Left colon (tissue), 2 donors: Measurements from ENCODE around the gene UBE2C. TPM values are rescaled to one million over a fixed set of nuclear protein-coding genes. Genes with fewer than 3 reads are reported as not detected.

Source experiments
- ATAC-seq: fragments of 200-7000 bp; cut with Tn5 transposase; one replicate; pipeline ENCODE4 v1.9.1; 2020; ENCODE audit warnings: mild to moderate bottlenecking, moderate library complexity
- DNase-seq, 2 donors: peaks; one replicate each; pipeline ENCODE4 v3.0.0-alpha.2; 2020
- intact Hi-C, 2 donors: fragments of 100-400 bp; cut with DNase I in 1 of 2; cut with micrococcal nuclease in 1 of 2; formaldehyde crosslinking; loops; one replicate each; pipeline versions ENCODE4 v1.11.2 to v1.14.0; 2022; cut with DNase I, micrococcal nuclease
- total RNA-seq, 2 donors: library from RNA; stranded (reverse); fragmentation: NEBNext Ultra II Directional; extraction: Animal tissue kit (Norgen Biotek cat#: 25700); gene quantifications; one replicate each; pipeline ENCODE4 v1.2.1, GENCODE V29; 2021
- donor health status: DM: no; HTN: no; CAD: no.
- donor health status: DM: yes; HTN: yes; CAD: no.

The UBE2C gene
- total RNA-seq, 2 donors from 2014 or later: 6.8 to 22.3 TPM

GRCh38 chr20:45848421-45848820 lies 36.0 kb downstream of the UBE2C start:
- DNase-seq (no peak), ATAC-seq (no peak)
- intact Hi-C loops: no loop called here

GRCh38 chr20:45848969-45849582 lies 36.6 kb downstream of the UBE2C start:
- no peak for DNase-seq
- no peak for ATAC-seq
- intact Hi-C loops: no loop called here

DNA sequence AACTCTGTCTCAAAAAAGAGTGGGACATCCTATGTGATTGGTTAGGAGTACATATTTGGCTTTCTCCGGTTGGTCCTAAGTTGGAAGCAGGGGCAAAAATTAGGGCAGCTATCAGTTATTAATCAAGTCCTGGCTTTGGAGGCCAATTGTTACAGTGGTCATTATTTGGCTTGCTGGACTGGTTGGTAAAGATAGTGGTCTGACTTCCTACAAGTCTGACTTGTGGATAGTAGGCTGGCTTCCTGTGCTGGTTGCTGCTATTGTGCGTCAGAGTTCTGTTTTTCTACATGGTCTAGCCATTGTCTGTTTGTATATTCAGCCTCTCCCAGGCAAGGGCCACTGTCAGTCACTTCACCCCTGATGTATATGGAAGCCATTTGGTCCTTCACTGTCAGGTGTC lies 37.8 kb downstream of the UBE2C start:
- no peak for DNase-seq
- intact Hi-C loops: no loop called here
- ATAC-seq: no peak

GRCh38 chr20:45850926-45851325 lies 38.5 kb downstream of the UBE2C start:
- intact Hi-C loops: no loop called here
- DNase-seq (no peak), ATAC-seq (no peak)

DNA sequence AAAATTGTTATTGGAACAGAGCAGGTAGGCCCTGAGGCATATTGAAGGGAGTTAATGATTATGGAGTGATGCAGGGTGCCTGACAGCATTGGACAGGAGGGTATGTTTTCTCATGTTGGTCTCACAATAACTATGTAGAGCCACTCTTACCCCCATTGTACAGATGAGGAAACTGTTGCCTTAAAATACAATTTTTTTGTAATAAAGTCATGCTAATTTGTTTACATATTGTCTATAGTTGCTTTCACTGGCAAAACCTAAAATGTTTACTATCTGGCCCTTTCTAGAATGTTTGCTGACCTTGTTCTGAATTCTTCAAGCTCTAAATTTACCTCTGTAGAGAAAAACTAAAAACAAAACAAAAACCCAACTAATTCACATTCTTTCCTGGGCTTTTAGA lies 39.1 kb downstream of the UBE2C start:
- ATAC-seq: no peak
- intact Hi-C loops: no loop called here
- no peak for DNase-seq

GRCh38 chr20:45852326-45852725 lies 39.9 kb downstream of the UBE2C start:
- DNase-seq (no peak), ATAC-seq (no peak)
- intact Hi-C loops: no loop called here

- no peak for ATAC-seq
- intact Hi-C loops: no loop called here
Measured at GRCh38 chr20:45853484-45853883, 41.0 kb downstream of the UBE2C start.

GRCh38 chr20:45857114-45857881 lies 44.9 kb downstream of the UBE2C start, which contains the start of the genes ACOT8 and ZSWIM3:
TSS of gene ACOT8 (minus strand) at chr20:45857392. CDS start at chr20:45857315, 77 bp downstream.
TSS of gene ZSWIM3 (plus strand) at chr20:45857614. CDS start at chr20:45857826, 212 bp downstream.
- intact Hi-C loops: no loop called here
- peak; percentile 91 for ATAC-seq
- DNase-seq: peak; percentile 93 to 99

More at GRCh38 chr20:45853484-45853883, 41.0 kb downstream of the UBE2C start:
- DNase-seq: no peak

DNA sequence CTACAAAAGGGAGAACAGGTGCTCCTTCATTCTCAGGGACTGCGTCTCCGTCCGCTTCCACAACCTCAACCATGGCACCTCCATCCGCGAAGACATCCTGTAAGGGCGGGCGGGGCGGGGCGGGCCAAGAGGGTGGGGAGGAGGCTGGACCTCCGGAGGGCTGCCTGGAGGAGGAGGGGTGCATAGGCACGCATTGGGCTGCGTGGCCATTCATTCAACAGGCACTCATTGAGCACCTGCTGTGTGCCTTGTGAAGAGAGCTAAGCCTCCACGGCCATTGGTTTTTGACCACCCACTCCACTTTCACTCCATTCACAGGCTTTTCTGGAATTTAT lies 45.4 kb downstream of the UBE2C start:
- DNase-seq: peak in 1 of 2 donors; percentile 40
- peak; percentile 16 for ATAC-seq
- intact Hi-C loops: no loop called here

DNA sequence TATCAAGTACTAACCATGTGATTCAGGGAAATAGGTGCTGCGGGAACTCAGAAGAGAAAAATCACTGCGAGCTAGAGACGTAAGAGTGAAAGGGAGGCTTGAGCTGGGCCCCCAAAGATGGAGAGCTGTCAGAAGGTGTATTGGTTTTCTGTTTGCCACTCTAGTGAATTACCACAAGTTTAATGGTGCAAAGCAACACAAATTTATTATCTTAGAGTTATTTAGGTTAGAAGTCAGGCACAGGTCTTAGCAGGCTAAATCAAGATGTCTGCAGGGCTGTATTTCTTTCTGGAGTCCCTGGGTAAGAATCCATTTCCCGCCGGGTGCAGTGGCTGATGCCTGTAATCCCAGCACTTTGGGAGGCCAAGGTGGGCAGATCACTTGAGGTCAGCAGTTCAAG lies 47.5 kb downstream of the UBE2C start:
- no peak for ATAC-seq
- intact Hi-C loops: no loop called here
- DNase-seq: no peak

GRCh38 chr20:45860560-45861220 lies 48.2 kb downstream of the UBE2C start:
- DNase-seq (no peak), ATAC-seq (no peak)
- intact Hi-C loops: no loop called here

- peak in 1 of 2 donors; percentile 32 for DNase-seq
- intact Hi-C loops: no loop called here
- ATAC-seq: peak; percentile 26
Measured at GRCh38 chr20:45861221-45862075, 49.0 kb downstream of the UBE2C start.

DNA sequence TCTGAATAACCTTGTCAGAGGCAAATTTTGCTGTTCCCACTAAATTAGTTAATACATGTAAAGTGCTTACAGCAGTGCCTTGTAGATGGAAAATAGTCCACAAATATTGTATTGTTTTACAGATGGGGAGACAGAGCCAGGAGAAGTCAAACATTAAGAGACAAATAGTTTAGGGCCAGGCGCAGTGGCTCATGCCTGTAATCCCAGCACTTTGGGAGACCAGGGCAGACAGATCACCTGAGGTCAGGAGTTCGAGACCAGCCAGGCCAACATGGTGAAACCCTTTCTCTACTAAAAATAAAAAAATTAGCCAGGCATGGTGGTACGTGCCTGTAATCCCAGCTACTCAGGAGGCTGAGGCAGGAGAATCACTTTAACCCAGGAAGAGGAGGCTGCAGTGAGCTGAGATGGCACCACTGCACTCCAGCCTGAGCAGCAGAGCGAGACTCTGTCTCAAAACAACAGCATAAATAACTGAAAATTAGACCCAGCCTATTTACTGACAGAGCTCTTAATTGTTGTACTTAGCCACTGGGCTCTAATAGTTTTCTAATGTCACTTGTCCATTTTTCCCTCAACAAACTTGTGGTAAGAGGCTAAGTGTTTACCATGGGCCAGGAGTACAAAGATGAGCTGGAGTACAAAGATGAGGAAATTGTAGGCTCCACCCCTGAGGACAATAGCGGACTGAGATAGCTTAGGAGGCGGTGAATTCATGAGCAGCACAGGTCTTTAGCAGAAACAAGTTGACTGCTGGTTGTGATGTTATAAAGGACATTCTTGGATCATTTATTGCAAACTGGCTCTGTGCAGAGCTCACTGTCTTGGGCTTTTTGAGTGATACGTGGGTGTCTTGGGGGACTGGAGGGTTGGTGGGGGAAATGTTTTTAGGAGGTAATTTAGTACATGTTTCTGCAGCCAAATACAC lies 51.4 kb downstream of the UBE2C start:
- ATAC-seq (peak; percentile 66), DNase-seq (no peak)
- intact Hi-C loops: no loop called here

- intact Hi-C loops: no loop called here
- no peak for DNase-seq
- ATAC-seq: no peak
Measured at GRCh38 chr20:45866454-45866853, 54.0 kb downstream of the UBE2C start.
